Measurements from ENCODE around the gene CHEK2. TPM values are rescaled to one million over a fixed set of nuclear protein-coding genes. Genes with fewer than 3 reads are reported as not detected.

Gene CHEK2
- total and polyA plus RNA-seq, 2 experiments from 2014 or later = 86.0 to 121 TPM

DNA sequence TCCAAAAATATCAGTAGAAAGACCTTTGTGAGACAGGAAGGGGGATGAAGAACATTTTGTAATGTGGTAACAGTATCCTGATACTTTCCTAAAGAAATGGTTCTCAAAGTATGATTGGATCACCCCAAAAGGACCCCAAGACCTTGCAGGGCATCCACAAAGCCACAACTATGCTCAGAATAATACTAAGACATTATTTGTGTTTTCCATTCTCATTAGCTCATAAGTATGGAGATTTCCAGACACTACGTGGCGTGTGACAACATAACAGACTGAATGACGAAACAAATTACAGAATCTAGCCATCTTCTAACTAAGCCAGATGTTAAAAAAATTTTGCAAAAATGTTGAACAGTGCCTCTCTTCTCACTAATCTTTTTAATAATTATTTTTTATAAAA lies 24.9 kb downstream of the CHEK2 start:
- Histone ChIP-seq H3K79me2 (replicated peaks; ENCODE audit: insufficient read depth) (no peaks in the 10 kb centered on the region), H3K27ac (ENCODE audit: low read depth) (no peak overlapping the region), H2AFZ (no peak overlapping the region), H4K20me1 (replicated peaks; ENCODE audit: insufficient read depth) (peaks cover 6% of the 10 kb centered on the region; the same call in 1 of the 2 replicates), H3K4me3 (no peak overlapping the region), H3K4me1 (ENCODE audit: insufficient read depth) (no peaks in the 10 kb centered on the region), H3K4me2 (no peak overlapping the region), H3F3A (replicated peaks; ENCODE audit: low read depth) (0 out of 2 replicates have a peak, but pooled peaks cover 4% of the 10 kb centered on the region), H3K36me3 (ENCODE audit: insufficient read depth) (peaks cover 17% of the 10 kb centered on the region; the same call in 1 of the 2 replicates), H3K9me2 (ENCODE audit: insufficient read depth) (no peaks in the 10 kb centered on the region), H3K27me3 (ENCODE audit: insufficient read depth) (no peaks in the 10 kb centered on the region)
- no peak for ATAC-seq
- no peaks in the 10 kb centered on the region for H3K9me3 Mint-ChIP-seq
- DNase-seq (ENCODE audit: low spot score) = no peak
- TF ChIP-seq, protein P1, sequence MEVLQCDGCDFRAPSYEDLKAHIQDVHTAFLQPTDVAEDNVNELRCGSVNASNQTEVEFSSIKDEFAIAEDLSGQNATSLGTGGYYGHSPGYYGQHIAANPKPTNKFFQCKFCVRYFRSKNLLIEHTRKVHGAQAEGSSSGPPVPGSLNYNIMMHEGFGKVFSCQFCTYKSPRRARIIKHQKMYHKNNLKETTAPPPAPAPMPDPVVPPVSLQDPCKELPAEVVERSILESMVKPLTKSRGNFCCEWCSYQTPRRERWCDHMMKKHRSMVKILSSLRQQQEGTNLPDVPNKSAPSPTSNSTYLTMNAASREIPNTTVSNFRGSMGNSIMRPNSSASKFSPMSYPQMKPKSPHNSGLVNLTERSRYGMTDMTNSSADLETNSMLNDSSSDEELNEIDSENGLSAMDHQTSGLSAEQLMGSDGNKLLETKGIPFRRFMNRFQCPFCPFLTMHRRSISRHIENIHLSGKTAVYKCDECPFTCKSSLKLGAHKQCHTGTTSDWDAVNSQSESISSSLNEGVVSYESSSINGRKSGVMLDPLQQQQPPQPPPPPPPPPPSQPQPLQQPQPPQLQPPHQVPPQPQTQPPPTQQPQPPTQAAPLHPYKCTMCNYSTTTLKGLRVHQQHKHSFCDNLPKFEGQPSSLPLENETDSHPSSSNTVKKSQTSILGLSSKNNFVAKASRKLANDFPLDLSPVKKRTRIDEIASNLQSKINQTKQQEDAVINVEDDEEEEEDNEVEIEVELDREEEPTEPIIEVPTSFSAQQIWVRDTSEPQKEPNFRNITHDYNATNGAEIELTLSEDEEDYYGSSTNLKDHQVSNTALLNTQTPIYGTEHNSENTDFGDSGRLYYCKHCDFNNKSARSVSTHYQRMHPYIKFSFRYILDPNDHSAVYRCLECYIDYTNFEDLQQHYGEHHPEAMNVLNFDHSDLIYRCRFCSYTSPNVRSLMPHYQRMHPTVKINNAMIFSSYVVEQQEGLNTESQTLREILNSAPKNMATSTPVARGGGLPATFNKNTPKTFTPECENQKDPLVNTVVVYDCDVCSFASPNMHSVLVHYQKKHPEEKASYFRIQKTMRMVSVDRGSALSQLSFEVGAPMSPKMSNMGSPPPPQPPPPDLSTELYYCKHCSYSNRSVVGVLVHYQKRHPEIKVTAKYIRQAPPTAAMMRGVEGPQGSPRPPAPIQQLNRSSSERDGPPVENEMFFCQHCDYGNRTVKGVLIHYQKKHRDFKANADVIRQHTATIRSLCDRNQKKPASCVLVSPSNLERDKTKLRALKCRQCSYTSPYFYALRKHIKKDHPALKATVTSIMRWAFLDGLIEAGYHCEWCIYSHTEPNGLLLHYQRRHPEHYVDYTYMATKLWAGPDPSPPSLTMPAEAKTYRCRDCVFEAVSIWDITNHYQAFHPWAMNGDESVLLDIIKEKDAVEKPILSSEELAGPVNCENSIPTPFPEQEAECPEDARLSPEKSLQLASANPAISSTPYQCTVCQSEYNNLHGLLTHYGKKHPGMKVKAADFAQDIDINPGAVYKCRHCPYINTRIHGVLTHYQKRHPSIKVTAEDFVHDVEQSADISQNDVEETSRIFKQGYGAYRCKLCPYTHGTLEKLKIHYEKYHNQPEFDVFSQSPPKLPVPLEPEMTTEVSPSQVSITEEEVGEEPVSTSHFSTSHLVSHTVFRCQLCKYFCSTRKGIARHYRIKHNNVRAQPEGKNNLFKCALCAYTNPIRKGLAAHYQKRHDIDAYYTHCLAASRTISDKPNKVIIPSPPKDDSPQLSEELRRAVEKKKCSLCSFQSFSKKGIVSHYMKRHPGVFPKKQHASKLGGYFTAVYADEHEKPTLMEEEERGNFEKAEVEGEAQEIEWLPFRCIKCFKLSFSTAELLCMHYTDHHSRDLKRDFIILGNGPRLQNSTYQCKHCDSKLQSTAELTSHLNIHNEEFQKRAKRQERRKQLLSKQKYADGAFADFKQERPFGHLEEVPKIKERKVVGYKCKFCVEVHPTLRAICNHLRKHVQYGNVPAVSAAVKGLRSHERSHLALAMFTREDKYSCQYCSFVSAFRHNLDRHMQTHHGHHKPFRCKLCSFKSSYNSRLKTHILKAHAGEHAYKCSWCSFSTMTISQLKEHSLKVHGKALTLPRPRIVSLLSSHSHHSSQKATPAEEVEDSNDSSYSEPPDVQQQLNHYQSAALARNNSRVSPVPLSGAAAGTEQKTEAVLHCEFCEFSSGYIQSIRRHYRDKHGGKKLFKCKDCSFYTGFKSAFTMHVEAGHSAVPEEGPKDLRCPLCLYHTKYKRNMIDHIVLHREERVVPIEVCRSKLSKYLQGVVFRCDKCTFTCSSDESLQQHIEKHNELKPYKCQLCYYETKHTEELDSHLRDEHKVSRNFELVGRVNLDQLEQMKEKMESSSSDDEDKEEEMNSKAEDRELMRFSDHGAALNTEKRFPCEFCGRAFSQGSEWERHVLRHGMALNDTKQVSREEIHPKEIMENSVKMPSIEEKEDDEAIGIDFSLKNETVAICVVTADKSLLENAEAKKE (CRISPR knock-in tag; IDR thresholded peaks at IDR 0.05) = no peak
- TF ChIP-seq, protein P2, sequence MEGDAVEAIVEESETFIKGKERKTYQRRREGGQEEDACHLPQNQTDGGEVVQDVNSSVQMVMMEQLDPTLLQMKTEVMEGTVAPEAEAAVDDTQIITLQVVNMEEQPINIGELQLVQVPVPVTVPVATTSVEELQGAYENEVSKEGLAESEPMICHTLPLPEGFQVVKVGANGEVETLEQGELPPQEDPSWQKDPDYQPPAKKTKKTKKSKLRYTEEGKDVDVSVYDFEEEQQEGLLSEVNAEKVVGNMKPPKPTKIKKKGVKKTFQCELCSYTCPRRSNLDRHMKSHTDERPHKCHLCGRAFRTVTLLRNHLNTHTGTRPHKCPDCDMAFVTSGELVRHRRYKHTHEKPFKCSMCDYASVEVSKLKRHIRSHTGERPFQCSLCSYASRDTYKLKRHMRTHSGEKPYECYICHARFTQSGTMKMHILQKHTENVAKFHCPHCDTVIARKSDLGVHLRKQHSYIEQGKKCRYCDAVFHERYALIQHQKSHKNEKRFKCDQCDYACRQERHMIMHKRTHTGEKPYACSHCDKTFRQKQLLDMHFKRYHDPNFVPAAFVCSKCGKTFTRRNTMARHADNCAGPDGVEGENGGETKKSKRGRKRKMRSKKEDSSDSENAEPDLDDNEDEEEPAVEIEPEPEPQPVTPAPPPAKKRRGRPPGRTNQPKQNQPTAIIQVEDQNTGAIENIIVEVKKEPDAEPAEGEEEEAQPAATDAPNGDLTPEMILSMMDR (conservative IDR thresholded peaks at IDR 0.05; ENCODE audit: low read depth in 2 of 2) = no peak
- TF ChIP-seq POLR2AphosphoS5 (IDR thresholded peaks at IDR 0.05; ENCODE audit: low read depth) (no peak), CREB1 (CRISPR knock-in tag; IDR thresholded peaks at IDR 0.05; ENCODE audit: low read depth) (no peak), JUNB (IDR thresholded peaks at IDR 0.05; ENCODE audit: unreplicated experiment) (no peak), ZNF331 (CRISPR knock-in tag; IDR thresholded peaks at IDR 0.05; ENCODE audit: low read depth) (no peak), ZNF114 (CRISPR knock-in tag; IDR thresholded peaks at IDR 0.05) (no peak), STAT1 (IDR thresholded peaks at IDR 0.05; ENCODE audit: unreplicated experiment) (no peak), NANOG (IDR thresholded peaks at IDR 0.05; ENCODE audit: borderline replicate concordance) (no peak)
- TF ChIP-seq, protein P3, sequence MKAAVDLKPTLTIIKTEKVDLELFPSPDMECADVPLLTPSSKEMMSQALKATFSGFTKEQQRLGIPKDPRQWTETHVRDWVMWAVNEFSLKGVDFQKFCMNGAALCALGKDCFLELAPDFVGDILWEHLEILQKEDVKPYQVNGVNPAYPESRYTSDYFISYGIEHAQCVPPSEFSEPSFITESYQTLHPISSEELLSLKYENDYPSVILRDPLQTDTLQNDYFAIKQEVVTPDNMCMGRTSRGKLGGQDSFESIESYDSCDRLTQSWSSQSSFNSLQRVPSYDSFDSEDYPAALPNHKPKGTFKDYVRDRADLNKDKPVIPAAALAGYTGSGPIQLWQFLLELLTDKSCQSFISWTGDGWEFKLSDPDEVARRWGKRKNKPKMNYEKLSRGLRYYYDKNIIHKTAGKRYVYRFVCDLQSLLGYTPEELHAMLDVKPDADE (IDR thresholded peaks at IDR 0.05) = no peak
- TF ChIP-seq, protein P4, sequence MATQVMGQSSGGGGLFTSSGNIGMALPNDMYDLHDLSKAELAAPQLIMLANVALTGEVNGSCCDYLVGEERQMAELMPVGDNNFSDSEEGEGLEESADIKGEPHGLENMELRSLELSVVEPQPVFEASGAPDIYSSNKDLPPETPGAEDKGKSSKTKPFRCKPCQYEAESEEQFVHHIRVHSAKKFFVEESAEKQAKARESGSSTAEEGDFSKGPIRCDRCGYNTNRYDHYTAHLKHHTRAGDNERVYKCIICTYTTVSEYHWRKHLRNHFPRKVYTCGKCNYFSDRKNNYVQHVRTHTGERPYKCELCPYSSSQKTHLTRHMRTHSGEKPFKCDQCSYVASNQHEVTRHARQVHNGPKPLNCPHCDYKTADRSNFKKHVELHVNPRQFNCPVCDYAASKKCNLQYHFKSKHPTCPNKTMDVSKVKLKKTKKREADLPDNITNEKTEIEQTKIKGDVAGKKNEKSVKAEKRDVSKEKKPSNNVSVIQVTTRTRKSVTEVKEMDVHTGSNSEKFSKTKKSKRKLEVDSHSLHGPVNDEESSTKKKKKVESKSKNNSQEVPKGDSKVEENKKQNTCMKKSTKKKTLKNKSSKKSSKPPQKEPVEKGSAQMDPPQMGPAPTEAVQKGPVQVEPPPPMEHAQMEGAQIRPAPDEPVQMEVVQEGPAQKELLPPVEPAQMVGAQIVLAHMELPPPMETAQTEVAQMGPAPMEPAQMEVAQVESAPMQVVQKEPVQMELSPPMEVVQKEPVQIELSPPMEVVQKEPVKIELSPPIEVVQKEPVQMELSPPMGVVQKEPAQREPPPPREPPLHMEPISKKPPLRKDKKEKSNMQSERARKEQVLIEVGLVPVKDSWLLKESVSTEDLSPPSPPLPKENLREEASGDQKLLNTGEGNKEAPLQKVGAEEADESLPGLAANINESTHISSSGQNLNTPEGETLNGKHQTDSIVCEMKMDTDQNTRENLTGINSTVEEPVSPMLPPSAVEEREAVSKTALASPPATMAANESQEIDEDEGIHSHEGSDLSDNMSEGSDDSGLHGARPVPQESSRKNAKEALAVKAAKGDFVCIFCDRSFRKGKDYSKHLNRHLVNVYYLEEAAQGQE (IDR thresholded peaks at IDR 0.05; ENCODE audit: unreplicated experiment) = no peak
- H3K4me3 Mint-ChIP-seq = no peak overlapping the region
- H3K27ac Mint-ChIP-seq = no peak overlapping the region
- H3K27me3 Mint-ChIP-seq (ENCODE audit: insufficient read depth, low read depth, poor library complexity) = no peaks in the 10 kb centered on the region
- no peaks in the 10 kb centered on the region for H3K4me1 Mint-ChIP-seq
- H3K36me3 Mint-ChIP-seq (ENCODE audit: low read depth) = peaks cover 59% of the 10 kb centered on the region
